OCI-LY1 (cell line): Measurements from ENCODE around the gene GSPT1.
"Not testable (repeated sequence)": the region's sequence is repeated elsewhere in the genome, so short reads cannot be mapped to it uniquely, and the experiment has no call there.

Experiments used
- H2AFZ ChIP-seq: fragments of 200-600 bp; sonication (generic), shearing (Covaris generic); 2 replicates; pipeline ENCODE4 v1.6.0; 2014; ENCODE audit warnings: antibody characterized with exemption, mild to moderate bottlenecking, low read length
- H3F3A ChIP-seq: fragments of 200-600 bp; sonication (generic), shearing (Covaris generic); 2 replicates; pipeline ENCODE4 v1.6.0; 2014; ENCODE audit warnings: mild to moderate bottlenecking, antibody characterized with exemption, low read length, moderate library complexity; ENCODE audit not compliant: insufficient read depth
- H3K27ac ChIP-seq: fragments of 200-600 bp; sonication (generic); 2 replicates; pipeline ENCODE4 v1.5.1; 2014; ENCODE audit warnings: low read length, mixed run types, mild to moderate bottlenecking, low read depth; ENCODE audit not compliant: poor library complexity, severe bottlenecking
- H3K27me3 ChIP-seq: fragments of 200-600 bp; sonication (generic); 2 replicates; pipeline ENCODE4 v1.6.0; 2014; ENCODE audit warnings: antibody characterized with exemption, mild to moderate bottlenecking, low read length, moderate library complexity; ENCODE audit not compliant: insufficient read depth
- H3K36me3 ChIP-seq: fragments of 200-600 bp; sonication (generic); 2 replicates; pipeline ENCODE4 v1.6.1; 2014; ENCODE audit warnings: mild to moderate bottlenecking, antibody characterized with exemption, low read length, moderate library complexity, mixed read lengths; ENCODE audit not compliant: insufficient read depth
- H3K4me1 ChIP-seq: fragments of 200-600 bp; sonication (generic); 2 replicates; pipeline ENCODE4 v1.5.1; 2014; ENCODE audit warnings: mild to moderate bottlenecking, low read length, moderate library complexity; ENCODE audit not compliant: insufficient read depth, severe bottlenecking
- H3K4me2 ChIP-seq: fragments of 200-600 bp; sonication (generic), shearing (Covaris generic); 2 replicates; pipeline ENCODE4 v1.6.1; 2014; ENCODE audit warnings: low read length
- H3K4me3 ChIP-seq: fragments of 200-600 bp; sonication (generic); 2 replicates; pipeline ENCODE4 v1.5.1; 2014; ENCODE audit warnings: low read length, low read depth, mild to moderate bottlenecking, mixed read lengths; ENCODE audit not compliant: poor library complexity, severe bottlenecking
- H3K79me2 ChIP-seq: fragments of 200-600 bp; shearing (Covaris generic); 2 replicates; pipeline ENCODE4 v1.6.1; 2016; ENCODE audit warnings: mixed run types, low read length, mixed read lengths; ENCODE audit not compliant: insufficient read depth
- H3K9ac ChIP-seq: fragments of 200-600 bp; sonication (generic), shearing (Covaris generic); 2 replicates; pipeline ENCODE4 v1.6.1; 2014; ENCODE audit warnings: mild to moderate bottlenecking, low read length, mixed read lengths
- H3K9me2 ChIP-seq: fragments of 200-600 bp; sonication (generic), shearing (Covaris generic); 2 replicates; pipeline ENCODE4 v1.6.1; 2014; ENCODE audit warnings: low read depth, mild to moderate bottlenecking, low read length, mixed read lengths
- H3K9me3 ChIP-seq: fragments of 200-600 bp; shearing (Covaris generic); 2 replicates; pipeline ENCODE4 v1.6.1; 2014; ENCODE audit warnings: low read length, mixed read lengths
- H4K20me1 ChIP-seq: fragments of 200-600 bp; sonication (generic), shearing (Covaris generic); 2 replicates; pipeline ENCODE4 v1.6.0; 2016; ENCODE audit warnings: mild to moderate bottlenecking, low read length; ENCODE audit not compliant: insufficient read depth
- EZH2 ChIP-seq: fragments of 200-600 bp; sonication (generic), shearing (Covaris generic); IDR thresholded peaks from 2 replicates; pipeline ENCODE4 v1.8.0; 2017; ENCODE audit warnings: borderline replicate concordance, mixed run types, mild to moderate bottlenecking, antibody characterized with exemption, low read length, moderate library complexity, mixed read lengths
- TF ChIP-seq, protein P1 (sequence below): fragments of 200-600 bp; sonication (generic), shearing (Covaris generic); IDR thresholded peaks from 2 replicates; pipeline ENCODE4 v1.5.1; 2017; ENCODE audit warnings: mild to moderate bottlenecking, antibody characterized with exemption, low read length, moderate library complexity, mixed read lengths

The GSPT1 gene

GRCh38 chr16:11946433-11946832 is 30.7 kb upstream of the GSPT1 start:
- H3F3A ChIP-seq = no peaks in the 10 kb centered on the region
- H3K27ac ChIP-seq = no peak overlapping the region
- no peaks in the 10 kb centered on the region for H4K20me1 ChIP-seq
- H3K4me3 ChIP-seq = no peak overlapping the region
- no peak for TF ChIP-seq EZH2
- TF ChIP-seq, protein P1, sequence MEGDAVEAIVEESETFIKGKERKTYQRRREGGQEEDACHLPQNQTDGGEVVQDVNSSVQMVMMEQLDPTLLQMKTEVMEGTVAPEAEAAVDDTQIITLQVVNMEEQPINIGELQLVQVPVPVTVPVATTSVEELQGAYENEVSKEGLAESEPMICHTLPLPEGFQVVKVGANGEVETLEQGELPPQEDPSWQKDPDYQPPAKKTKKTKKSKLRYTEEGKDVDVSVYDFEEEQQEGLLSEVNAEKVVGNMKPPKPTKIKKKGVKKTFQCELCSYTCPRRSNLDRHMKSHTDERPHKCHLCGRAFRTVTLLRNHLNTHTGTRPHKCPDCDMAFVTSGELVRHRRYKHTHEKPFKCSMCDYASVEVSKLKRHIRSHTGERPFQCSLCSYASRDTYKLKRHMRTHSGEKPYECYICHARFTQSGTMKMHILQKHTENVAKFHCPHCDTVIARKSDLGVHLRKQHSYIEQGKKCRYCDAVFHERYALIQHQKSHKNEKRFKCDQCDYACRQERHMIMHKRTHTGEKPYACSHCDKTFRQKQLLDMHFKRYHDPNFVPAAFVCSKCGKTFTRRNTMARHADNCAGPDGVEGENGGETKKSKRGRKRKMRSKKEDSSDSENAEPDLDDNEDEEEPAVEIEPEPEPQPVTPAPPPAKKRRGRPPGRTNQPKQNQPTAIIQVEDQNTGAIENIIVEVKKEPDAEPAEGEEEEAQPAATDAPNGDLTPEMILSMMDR = no peak
- no peaks in the 10 kb centered on the region for H3K79me2 ChIP-seq
- no peaks in the 10 kb centered on the region for H3K36me3 ChIP-seq
- no peaks in the 10 kb centered on the region for H3K9me3 ChIP-seq
- no peaks in the 10 kb centered on the region for H3K27me3 ChIP-seq
- H3K9ac ChIP-seq = no peak overlapping the region
- no peaks in the 10 kb centered on the region for H3K9me2 ChIP-seq
- H3K4me2 ChIP-seq = no peak overlapping the region
- H2AFZ ChIP-seq = no peak overlapping the region
- H3K4me1 ChIP-seq = peaks cover 17% of the 10 kb centered on the region

- not testable (repeated sequence) for H3K9ac ChIP-seq, H3K9me2 ChIP-seq, H2AFZ ChIP-seq, H3K27ac ChIP-seq, H3K9me3 ChIP-seq, H3K4me1 ChIP-seq, H3K4me2 ChIP-seq, H3K27me3 ChIP-seq, H3K4me3 ChIP-seq, H3K36me3 ChIP-seq, H3K79me2 ChIP-seq, H4K20me1 ChIP-seq, H3F3A ChIP-seq
Observed at GRCh38 chr16:11941945-11942344, 26.2 kb upstream of the GSPT1 start, which contains the start of gene NPIPB2. TSS of gene NPIPB2 (minus strand) at chr16:11942045. CDS start at chr16:11942045, 0 bp downstream.

- not testable (repeated sequence) for H4K20me1 ChIP-seq, H2AFZ ChIP-seq, H3K27ac ChIP-seq, H3K4me2 ChIP-seq, H3K36me3 ChIP-seq, H3K9ac ChIP-seq, H3K27me3 ChIP-seq, H3K4me3 ChIP-seq, H3F3A ChIP-seq, H3K79me2 ChIP-seq, H3K9me3 ChIP-seq, H3K4me1 ChIP-seq, H3K9me2 ChIP-seq
Observed at GRCh38 chr16:11927350-11927749, 11.6 kb upstream of the GSPT1 start.

GRCh38 chr16:11924046-11924445 is 8.3 kb upstream of the GSPT1 start:
- H3F3A ChIP-seq, H3K27ac ChIP-seq, H3K4me3 ChIP-seq, H3K9me3 ChIP-seq, H2AFZ ChIP-seq, H4K20me1 ChIP-seq, H3K36me3 ChIP-seq, H3K9ac ChIP-seq, H3K9me2 ChIP-seq, H3K27me3 ChIP-seq, H3K79me2 ChIP-seq, H3K4me2 ChIP-seq, H3K4me1 ChIP-seq: not testable (repeated sequence)
